Endothelial cell of umbilical vein (primary cell): ENCODE results near the gene FOXP1. TPM values are rescaled to one million over a fixed set of nuclear protein-coding genes. Genes with fewer than 3 reads are reported as not detected.

Experiments used
- BruUV-seq: library from RNA; stranded (reverse); fragments of 400-500 nt; replicated peaks from 2 replicates; lab custom pipeline; 2021; lab: Mats Ljungman, UMichigan
- CTCF ChIA-PET: fragments of 300-600, 350-600 bp; sonication (Branson Sonifier 250); formaldehyde crosslinking; loops from one replicate; lab custom pipeline; 2021; ENCODE audit warnings: antibody characterized with exemption, inconsistent platforms; lab: Charles Lee
- POLR2A ChIA-PET: fragments of 300-600, 350-600 bp; sonication (Branson Sonifier 250); formaldehyde crosslinking; loops from one replicate; lab custom pipeline; 2021; ENCODE audit warnings: antibody characterized with exemption, inconsistent platforms; lab: Charles Lee
- DNase-seq: peaks from one replicate; pipeline ENCODE4 v3.0.0-alpha.2; 2011; ENCODE audit warnings: low read depth, low spot score
- FAIRE-seq: peaks from 2 replicates; lab custom pipeline; 2011; peaks lifted over from hg19 to GRCh38; lab: Jason Lieb, UNC
- H2AFZ ChIP-seq: 2 replicates; pipeline ENCODE4 v1.6.0; 2012; ENCODE audit warnings: low read depth, low read length, control low read depth, inconsistent platforms
- H3K27ac ChIP-seq: 2 replicates; pipeline ENCODE4 v1.5.1; 2011; ENCODE audit warnings: low read depth, mild to moderate bottlenecking, control low read depth, low read length, moderate library complexity; ENCODE audit not compliant: insufficient read depth
- H3K27me3 ChIP-seq, 2 experiments: 2 replicates each; pipeline versions ENCODE4 v1.6.0 to v1.6.1; 2011; ENCODE audit warnings: low read length in 2 of 2, mixed read lengths in 1 of 2; ENCODE audit not compliant: control insufficient read depth in 2 of 2, insufficient read depth in 2 of 2
- H3K36me3 ChIP-seq, 2 experiments: 2 replicates in 1 of 2; 3 replicates in 1 of 2; pipeline ENCODE4 v1.5.1; 2011; ENCODE audit warnings: low read length in 2 of 2, mild to moderate bottlenecking in 1 of 2, moderate library complexity in 1 of 2; ENCODE audit not compliant: control insufficient read depth in 2 of 2, insufficient read depth in 2 of 2; ENCODE audit errors: extremely low read depth in 1 of 2
- H3K4me1 ChIP-seq: 3 replicates; pipeline ENCODE4 v1.5.1; 2011; ENCODE audit warnings: mild to moderate bottlenecking, low read length; ENCODE audit not compliant: control insufficient read depth, insufficient read depth; ENCODE audit errors: extremely low read depth
- H3K4me2 ChIP-seq: 2 replicates; pipeline ENCODE4 v1.6.1; 2011; ENCODE audit warnings: low read length, control low read depth, mixed read lengths; ENCODE audit not compliant: insufficient read depth
- H3K4me3 ChIP-seq, 3 experiments: fragments of 200-600 bp in 1 of 3; sonication (generic), shearing (Covaris generic) in 1 of 3; replicated peaks in 1 of 3; 2 replicates each; pipeline ENCODE4 v1.5.1; 2011 to 2016; ENCODE audit warnings: control low read depth in 3 of 3, low read length in 3 of 3, mild to moderate bottlenecking in 2 of 3, inconsistent platforms in 1 of 3, low read depth in 1 of 3, moderate library complexity in 1 of 3; ENCODE audit not compliant: insufficient read depth in 1 of 3
- H3K79me2 ChIP-seq: 2 replicates; pipeline ENCODE4 v1.6.0; 2012; ENCODE audit warnings: low read length, inconsistent platforms; ENCODE audit not compliant: control insufficient read depth, insufficient read depth
- H3K9ac ChIP-seq: replicated peaks from 2 replicates; pipeline ENCODE3; 2011; ENCODE audit warnings: low read length, control low read depth; ENCODE audit not compliant: insufficient read depth; ENCODE audit errors: extremely low read depth
- H3K9me1 ChIP-seq: replicated peaks from 3 replicates; pipeline ENCODE4 v1.6.0; 2011; ENCODE audit warnings: mild to moderate bottlenecking, low read length; ENCODE audit not compliant: control insufficient read depth, insufficient read depth; ENCODE audit errors: extremely low read depth
- H3K9me3 ChIP-seq: replicated peaks from 2 replicates; pipeline ENCODE4 v1.5.1; 2012; ENCODE audit warnings: low read length, inconsistent platforms; ENCODE audit not compliant: control insufficient read depth, insufficient read depth
- H4K20me1 ChIP-seq: replicated peaks from 2 replicates; pipeline ENCODE3; 2011; ENCODE audit warnings: mild to moderate bottlenecking, low read length; ENCODE audit not compliant: control insufficient read depth, insufficient read depth; ENCODE audit errors: extremely low read depth
- CTCF ChIP-seq, 2 donors: IDR thresholded peaks; 1 replicate in 1 of 2; 2 replicates in 1 of 2; pipeline ENCODE4 v1.5.1; 2011; ENCODE audit warnings: low read length in 2 of 2, mild to moderate bottlenecking in 2 of 2, moderate library complexity in 2 of 2, control low read depth in 1 of 2, inconsistent platforms in 1 of 2, low read depth in 1 of 2; ENCODE audit not compliant: insufficient read depth in 1 of 2; ENCODE audit errors: extremely low read depth in 1 of 2
- EZH2 ChIP-seq: IDR thresholded peaks from 2 replicates; pipeline ENCODE4 v1.6.1; 2012; ENCODE audit warnings: borderline replicate concordance, low read depth, mild to moderate bottlenecking, moderate library complexity, low read length, inconsistent platforms; ENCODE audit not compliant: severe bottlenecking
- FOS ChIP-seq: IDR thresholded peaks from 2 replicates; pipeline ENCODE4 v1.6.1; 2011; ENCODE audit warnings: mild to moderate bottlenecking, low read length, moderate library complexity, borderline replicate concordance; ENCODE audit not compliant: insufficient read depth
- GATA2 ChIP-seq: IDR thresholded peaks from 2 replicates; pipeline ENCODE4 v1.7.0; 2011; ENCODE audit warnings: low read depth, mild to moderate bottlenecking, moderate library complexity, mixed read lengths, low read length; ENCODE audit not compliant: insufficient read length, insufficient read depth
- JUN ChIP-seq: IDR thresholded peaks from 2 replicates; pipeline ENCODE4 v1.6.1; 2011; ENCODE audit warnings: borderline replicate concordance, low read depth; ENCODE audit not compliant: insufficient read length, insufficient read depth
- MAX ChIP-seq: IDR thresholded peaks from 2 replicates; pipeline ENCODE4 v1.6.1; 2011; ENCODE audit not compliant: insufficient read depth, insufficient read length
- MYC ChIP-seq: IDR thresholded peaks from one replicate; pipeline ENCODE4 v1.6.1; 2011; ENCODE audit warnings: mild to moderate bottlenecking, low read depth, low read length
- POLR2A ChIP-seq: IDR thresholded peaks from 2 replicates; pipeline ENCODE4 v1.6.1; 2012; ENCODE audit warnings: low read depth, mild to moderate bottlenecking, control low read depth, low read length
- POLR2AphosphoS5 ChIP-seq: IDR thresholded peaks from 2 replicates; pipeline ENCODE4 v1.6.1; 2012; ENCODE audit warnings: low read depth, mild to moderate bottlenecking, control low read depth, low read length, moderate library complexity; ENCODE audit not compliant: insufficient read depth
- dilution Hi-C: fragments of 300-500 bp; cut with MboI; formaldehyde crosslinking; loops from one replicate; pipeline ENCODE4 v1.15.0; 2019; ENCODE audit warnings: low sequenced_read_pairs; ENCODE audit not compliant: extremely low pct_ligation_motif_present
- intact Hi-C: fragments of 100-400 bp; cut with micrococcal nuclease; formaldehyde crosslinking; loops from one replicate; pipeline ENCODE4 v1.10.0; 2022
- polyA plus RNA-seq, 4 experiments: library from polyadenylated mRNA; depleted of rRNA in 3 of 4; stranded (reverse) in 3 of 4; unstranded in 1 of 4; fragments of >200 nt; gene quantifications; 2 replicates each; pipeline versions ENCODE4 v1.2.1 to v1.2.3, GENCODE V29; 2011 to 2012; ENCODE audit warnings: missing spikeins in 1 of 4
- total RNA-seq: library from RNA; stranded (reverse); gene quantifications from 2 replicates; pipeline ENCODE4 v1.2.3, GENCODE V29; 2021

FOXP1 gene
- total and polyA plus RNA-seq, 2 donors (not counting 3 experiments of a cell fraction or from before 2014, with no cell fraction given): 41.0 to 107 TPM

- no TSS peak for BruUV-seq
- intact Hi-C loops: no loop called here
- Histone ChIP-seq H3K4me2 (no peak overlapping the region), H3K27me3 (no peaks in the 10 kb centered on the region), H2AFZ (no peak overlapping the region), H3K4me1 (no peaks in the 10 kb centered on the region), H3K9ac (no peak overlapping the region), H3K9me1 (no peaks in the 10 kb centered on the region), H3K4me3 (no peak overlapping the region), H3K27ac (no peak overlapping the region), H3K36me3 (no peaks in the 10 kb centered on the region), H3K9me3 (no peaks in the 10 kb centered on the region), H3K79me2 (no peaks in the 10 kb centered on the region), H4K20me1 (no peaks in the 10 kb centered on the region)
- no peak for DNase-seq
- ChIA-PET CTCF (no interaction called here), POLR2A (no interaction called here)
- no peak for FAIRE-seq
- dilution Hi-C loops: no loop called here
- TF ChIP-seq JUN (no peak), EZH2 (no peak), CTCF (IDR thresholded peaks at IDR 0.05; ENCODE audit: extremely low read depth in 1 of 2, insufficient read depth in 1 of 2, low read depth in 1 of 2, low read length in 2 of 2) (no peak), GATA2 (no peak), POLR2AphosphoS5 (no peak), FOS (no peak), POLR2A (no peak), MAX (no peak), MYC (no peak)
Measured at GRCh38 chr3:71166339-71167240, 416.9 kb downstream of the FOXP1 start.
